H1 (cell line): ENCODE data around the gene ANKFY1. TPM values are rescaled to one million over a fixed set of nuclear protein-coding genes. Genes with fewer than 3 reads are reported as not detected.

ENCODE experiments used
- BRCA1 ChIP-seq: IDR thresholded peaks from 2 replicates; pipeline ENCODE4 v1.6.1; 2012; ENCODE audit warnings: low read depth, low read length, improper control_type of control experiment
- CHD2 ChIP-seq: IDR thresholded peaks from 2 replicates; pipeline ENCODE4 v1.6.1; 2012; ENCODE audit warnings: low read length, improper control_type of control experiment
- CHD7 ChIP-seq: fragments of 300-600 bp; sonication (generic); IDR thresholded peaks from 2 replicates; pipeline ENCODE4 v1.7.1; 2012; ENCODE audit warnings: low read length, moderate library complexity, mild to moderate bottlenecking, inconsistent platforms; ENCODE audit not compliant: insufficient replicate concordance
- GABPA ChIP-seq: IDR thresholded peaks from 2 replicates; pipeline ENCODE4 v1.6.1; 2011; ENCODE audit warnings: mild to moderate bottlenecking, low read length, moderate library complexity, borderline replicate concordance; ENCODE audit not compliant: insufficient read depth
- POU5F1 ChIP-seq: IDR thresholded peaks from 2 replicates; pipeline ENCODE4 v1.6.1; 2011; ENCODE audit warnings: low read depth, mild to moderate bottlenecking, low read length, moderate library complexity
- SRF ChIP-seq: IDR thresholded peaks from 2 replicates; pipeline ENCODE4 v1.6.1; 2011; ENCODE audit warnings: mild to moderate bottlenecking, low read depth, low read length, moderate library complexity
- ZNF274 ChIP-seq: IDR thresholded peaks from 2 replicates; pipeline ENCODE4 v1.7.0; 2012; ENCODE audit warnings: low read length, borderline replicate concordance; ENCODE audit errors: extremely low read depth
- polyA plus RNA-seq, 7 experiments: library from polyadenylated mRNA; depleted of rRNA in 3 of 7; stranded (reverse) in 5 of 7; unstranded in 2 of 7; fragments of >200 nt in 5 of 7; fragments of 200-250 nt in 2 of 7; gene quantifications; 1 replicate in 5 of 7; 2 replicates in 1 of 7; 4 replicates in 1 of 7; pipeline versions ENCODE4 v1.2.1 to v1.2.3, GENCODE V29; 2011 to 2013; ENCODE audit warnings: missing spikeins in 2 of 7, mixed read lengths in 2 of 7
- total RNA-seq: library from RNA; stranded (reverse); fragmentation: NEBNext Ultra II Directional; extraction: Animal tissue kit (Norgen Biotek cat#: 25700); gene quantifications from 2 replicates; pipeline ENCODE4 v1.2.1, GENCODE V29; 2021

ANKFY1 gene
- total and polyA plus RNA-seq, 2 of the 8 experiments (the other 6 are each of a cell fraction or from before 2014, with no cell fraction given), result 28.3 to 45.3 TPM

- TF ChIP-seq CHD7 (no peak), BRCA1 (no peak), POU5F1 (no peak), GABPA (no peak), CHD2 (no peak), ZNF274 (no peak), SRF (no peak)
Observed at GRCh38 chr17:4152471-4152870, 111.3 kb downstream of the ANKFY1 start (continued).
